PC-3 (cell line): ENCODE results near the gene RBM12. TPM values are rescaled to one million over a fixed set of nuclear protein-coding genes. Genes with fewer than 3 reads are reported as not detected.

Experiments used
- ATAC-seq: fragments of 200-7000 bp; cut with Tn5 transposase; 2 replicates; pipeline ENCODE4 v1.9.1; 2020; ENCODE audit warnings: mild to moderate bottlenecking, moderate library complexity
- BruUV-seq: library from RNA; stranded (reverse); fragments of 400-500 nt; replicated peaks from 2 replicates; lab custom pipeline; 2021; lab: Mats Ljungman, UMichigan
- CTCF ChIA-PET: fragments of 300-600 bp; sonication (Branson Sonifier 250); formaldehyde crosslinking; loops from one replicate; lab custom pipeline; 2022; ENCODE audit warnings: antibody characterized with exemption; lab: Charles Lee
- POLR2A ChIA-PET: fragments of 300-600 bp; sonication (Branson Sonifier 250); formaldehyde crosslinking; loops from one replicate; lab custom pipeline; 2022; ENCODE audit warnings: antibody characterized with exemption; ENCODE audit not compliant: unreplicated experiment; lab: Charles Lee
- DNase-seq: peaks from one replicate; pipeline ENCODE4 v3.0.0-alpha.2; 2015
- H2AFZ ChIP-seq: fragments of 300-600 bp; sonication (generic); 2 replicates; pipeline ENCODE4 v1.6.0; 2016; ENCODE audit warnings: antibody characterized with exemption, low read length
- H3F3A ChIP-seq: fragments of 300-600 bp; sonication (generic); one replicate; pipeline ENCODE4 v1.6.0; 2017; ENCODE audit warnings: antibody characterized with exemption, low read length, control low read depth, mild to moderate bottlenecking; ENCODE audit not compliant: unreplicated experiment
- H3K27ac ChIP-seq: fragments of 300-600 bp; sonication (generic); 2 replicates; pipeline ENCODE4 v1.5.1; 2016; ENCODE audit warnings: mild to moderate bottlenecking, low read length
- H3K27me3 ChIP-seq: fragments of 300-600 bp; sonication (generic); 2 replicates; pipeline ENCODE4 v1.6.1; 2016; ENCODE audit warnings: low read length, mixed read lengths
- H3K36me3 ChIP-seq: fragments of 300-600 bp; sonication (generic); 2 replicates; pipeline ENCODE4 v1.6.1; 2016; ENCODE audit warnings: low read depth, mixed run types, low read length, mixed read lengths
- H3K4me1 ChIP-seq: fragments of 300-600 bp; sonication (generic); 2 replicates; pipeline ENCODE4 v1.5.1; 2016; ENCODE audit warnings: low read length; ENCODE audit not compliant: insufficient read depth
- H3K4me2 ChIP-seq: fragments of 300-600 bp; sonication (generic); 2 replicates; pipeline ENCODE4 v1.6.0; 2016; ENCODE audit warnings: low read length
- H3K4me3 ChIP-seq: fragments of 300-600 bp; sonication (generic); 2 replicates; pipeline ENCODE4 v1.5.1; 2016; ENCODE audit warnings: mild to moderate bottlenecking, low read length, mixed read lengths
- H3K79me2 ChIP-seq: fragments of 300-600 bp; sonication (generic); 2 replicates; pipeline ENCODE4 v1.6.1; 2017; ENCODE audit warnings: low read length, mixed read lengths
- H3K9ac ChIP-seq: fragments of 300-600 bp; sonication (generic); 2 replicates; pipeline ENCODE4 v1.6.0; 2016; ENCODE audit warnings: mild to moderate bottlenecking, low read length
- H3K9me2 ChIP-seq: fragments of 300-600 bp; sonication (generic); replicated peaks from 2 replicates; pipeline ENCODE4 v1.6.1; 2016; ENCODE audit warnings: mixed run types, low read length, mixed read lengths
- H3K9me3 ChIP-seq: fragments of 300-600 bp; sonication (generic); 2 replicates; pipeline ENCODE4 v1.6.1; 2016; ENCODE audit warnings: low read length, mixed read lengths
- H4K20me1 ChIP-seq: fragments of 300-600 bp; sonication (generic); 2 replicates; pipeline ENCODE4 v1.6.1; 2016; ENCODE audit warnings: low read length, mixed read lengths
- EZH2 ChIP-seq: fragments of 300-600 bp; sonication (generic); IDR thresholded peaks from one replicate; pipeline ENCODE4 v1.6.1; 2017; ENCODE audit warnings: antibody characterized with exemption, mild to moderate bottlenecking, low read length; ENCODE audit not compliant: unreplicated experiment
- EZH2phosphoT487 ChIP-seq: fragments of 300-600 bp; sonication (generic); IDR thresholded peaks from 2 replicates; pipeline ENCODE4 v1.6.1; 2018; ENCODE audit warnings: mild to moderate bottlenecking, antibody characterized with exemption, low read length, borderline replicate concordance
- intact Hi-C: fragments of 100-400 bp; cut with micrococcal nuclease; formaldehyde crosslinking; loops from 2 replicates; pipeline ENCODE4 v1.9.0; 2023
- total RNA-seq: library from RNA; depleted of rRNA; stranded (reverse); fragments of >200 nt; gene quantifications from 2 replicates; pipeline ENCODE4 v1.2.3, GENCODE V29; 2014
- TF ChIP-seq, protein P1 (sequence below): fragments of 300-600 bp; sonication (generic); conservative IDR thresholded peaks from 2 replicates; pipeline ENCODE4 v1.5.1; 2017; ENCODE audit warnings: antibody characterized with exemption, low read depth, mild to moderate bottlenecking, low read length

RBM12 gene
- total RNA-seq, 1 experiment from 2014 or later, result 53.6 TPM

DNA sequence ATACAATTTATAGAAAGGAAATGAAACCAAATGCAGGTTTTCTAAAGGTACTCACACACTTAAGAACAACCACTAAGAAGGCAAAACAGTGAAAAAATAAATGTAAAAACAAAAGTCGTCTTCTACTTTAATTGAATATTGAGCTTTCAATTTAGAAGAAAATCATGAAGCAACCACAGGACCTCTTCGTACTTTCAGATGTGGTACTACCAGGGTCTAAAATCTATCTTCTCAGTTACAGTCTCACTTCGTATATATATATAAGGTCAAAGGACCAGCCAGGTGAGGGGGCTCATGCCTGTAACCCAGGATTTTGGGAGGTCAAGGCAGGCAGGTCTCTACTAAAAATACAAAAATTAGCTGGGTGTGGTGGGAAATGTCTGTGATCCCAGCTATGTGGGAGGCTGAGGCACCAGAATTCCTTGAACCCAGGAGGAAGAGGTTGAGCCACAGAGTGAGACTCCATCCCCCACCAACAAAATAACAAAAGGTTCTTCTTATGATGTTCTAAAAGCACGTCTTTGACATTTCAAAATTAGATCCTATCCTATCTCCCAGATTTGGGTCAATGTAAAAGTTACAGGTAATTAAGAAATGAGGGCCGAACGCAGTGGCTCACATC is 47.0 kb upstream of the RBM12 start:
- ChIA-PET POLR2A (interaction anchor here (0.6 kb wide), 1 partner anchor 23 kb away, joined by 3 read pairs; no protein-coding TSS in a partner anchor), CTCF (no interaction called here)
- no peaks in the 10 kb centered on the region for H3K27me3 ChIP-seq
- no TSS peak for BruUV-seq
- H3K4me3 ChIP-seq, result no peak overlapping the region
- no peaks in the 10 kb centered on the region for H3K9me3 ChIP-seq
- H3F3A ChIP-seq, result peaks cover 46% of the 10 kb centered on the region
- H4K20me1 ChIP-seq, result peaks cover 58% of the 10 kb centered on the region
- no peaks in the 10 kb centered on the region for H3K4me1 ChIP-seq
- H2AFZ ChIP-seq, result no peak overlapping the region
- peaks cover 91% of the 10 kb centered on the region for H3K36me3 ChIP-seq
- ATAC-seq, result no peak
- no peak overlapping the region for H3K4me2 ChIP-seq
- H3K27ac ChIP-seq, result no peak overlapping the region
- DNase-seq, result no peak
- H3K9me2 ChIP-seq, result no peaks in the 10 kb centered on the region
- no peak overlapping the region for H3K9ac ChIP-seq
- peaks cover 68% of the 10 kb centered on the region for H3K79me2 ChIP-seq
- TF ChIP-seq EZH2phosphoT487, result no peak
- TF ChIP-seq, protein P1, sequence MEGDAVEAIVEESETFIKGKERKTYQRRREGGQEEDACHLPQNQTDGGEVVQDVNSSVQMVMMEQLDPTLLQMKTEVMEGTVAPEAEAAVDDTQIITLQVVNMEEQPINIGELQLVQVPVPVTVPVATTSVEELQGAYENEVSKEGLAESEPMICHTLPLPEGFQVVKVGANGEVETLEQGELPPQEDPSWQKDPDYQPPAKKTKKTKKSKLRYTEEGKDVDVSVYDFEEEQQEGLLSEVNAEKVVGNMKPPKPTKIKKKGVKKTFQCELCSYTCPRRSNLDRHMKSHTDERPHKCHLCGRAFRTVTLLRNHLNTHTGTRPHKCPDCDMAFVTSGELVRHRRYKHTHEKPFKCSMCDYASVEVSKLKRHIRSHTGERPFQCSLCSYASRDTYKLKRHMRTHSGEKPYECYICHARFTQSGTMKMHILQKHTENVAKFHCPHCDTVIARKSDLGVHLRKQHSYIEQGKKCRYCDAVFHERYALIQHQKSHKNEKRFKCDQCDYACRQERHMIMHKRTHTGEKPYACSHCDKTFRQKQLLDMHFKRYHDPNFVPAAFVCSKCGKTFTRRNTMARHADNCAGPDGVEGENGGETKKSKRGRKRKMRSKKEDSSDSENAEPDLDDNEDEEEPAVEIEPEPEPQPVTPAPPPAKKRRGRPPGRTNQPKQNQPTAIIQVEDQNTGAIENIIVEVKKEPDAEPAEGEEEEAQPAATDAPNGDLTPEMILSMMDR, result no peak
- TF ChIP-seq EZH2, result no peak
- intact Hi-C loops, result no loop called here

DNA sequence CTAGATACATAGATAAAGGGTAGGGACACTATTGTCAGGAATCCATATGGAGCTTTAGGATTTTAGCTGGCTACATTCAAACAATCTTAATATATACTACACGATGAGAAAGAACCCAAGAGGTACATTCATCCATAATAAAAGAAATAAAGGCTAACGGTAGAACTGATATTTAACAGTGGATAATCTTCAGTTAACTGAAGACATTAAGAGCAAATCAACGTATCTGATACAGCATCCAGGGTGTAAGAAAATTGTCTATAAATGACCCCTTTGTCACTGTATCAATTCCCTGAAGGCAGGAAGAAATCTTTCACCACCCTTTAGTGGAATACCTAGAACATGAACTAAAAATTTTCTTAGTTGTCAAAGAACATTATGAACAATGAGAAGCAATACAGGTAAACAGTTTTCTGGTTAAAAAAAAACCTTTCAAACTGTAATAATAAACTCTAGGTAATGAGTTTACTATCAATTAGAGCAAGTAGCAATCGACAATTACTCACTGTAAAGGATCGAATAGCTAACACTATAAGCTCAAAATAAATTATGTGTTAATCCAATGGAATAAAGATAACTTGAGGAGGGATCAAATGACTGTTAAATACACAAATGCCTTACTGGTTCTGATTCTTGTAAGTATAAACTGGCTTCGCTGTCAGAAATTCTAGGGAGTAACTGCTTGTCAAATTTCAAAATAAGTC is 46.3 kb upstream of the RBM12 start:
- H3K27ac ChIP-seq, result no peak overlapping the region
- BruUV-seq, result no TSS peak
- ATAC-seq, result no peak
- H3F3A ChIP-seq, result peaks cover 47% of the 10 kb centered on the region
- H2AFZ ChIP-seq, result no peak overlapping the region
- no peak overlapping the region for H3K4me2 ChIP-seq
- no peak for DNase-seq
- no peaks in the 10 kb centered on the region for H3K27me3 ChIP-seq
- no peaks in the 10 kb centered on the region for H3K9me3 ChIP-seq
- ChIA-PET POLR2A (interaction anchor here (0.6 kb wide), 1 partner anchor 24 kb away, joined by 3 read pairs; no protein-coding TSS in a partner anchor), CTCF (no interaction called here)
- H3K4me3 ChIP-seq, result no peak overlapping the region
- H3K9ac ChIP-seq, result no peak overlapping the region
- H3K9me2 ChIP-seq, result no peaks in the 10 kb centered on the region
- TF ChIP-seq, protein P1, result no peak
- TF ChIP-seq EZH2 (no peak), EZH2phosphoT487 (no peak)
- intact Hi-C loops, result no loop called here
- no peaks in the 10 kb centered on the region for H3K4me1 ChIP-seq
- H4K20me1 ChIP-seq, result peaks cover 53% of the 10 kb centered on the region
- H3K79me2 ChIP-seq, result peaks cover 61% of the 10 kb centered on the region
- peaks cover 90% of the 10 kb centered on the region for H3K36me3 ChIP-seq

DNA sequence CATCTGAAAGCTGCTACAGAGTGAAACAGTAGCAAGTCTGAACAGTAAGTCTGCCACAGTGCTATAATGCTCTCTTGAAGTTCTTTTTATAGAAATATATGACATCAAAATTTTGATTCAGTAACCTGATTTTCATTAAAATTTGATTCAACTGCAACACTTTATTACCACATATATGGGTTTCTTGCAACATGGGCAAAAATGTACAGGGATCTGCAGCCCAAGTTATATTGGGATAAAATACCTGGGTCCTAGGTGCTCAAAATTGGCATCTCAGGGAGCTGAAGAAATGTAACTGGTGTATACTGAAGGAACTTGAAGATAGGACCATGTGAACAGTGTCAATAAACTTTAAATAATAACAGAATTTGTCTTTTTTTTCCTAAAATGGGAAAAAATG is 45.3 kb upstream of the RBM12 start:
- no peaks in the 10 kb centered on the region for H3K9me3 ChIP-seq
- no peak overlapping the region for H3K4me3 ChIP-seq
- H2AFZ ChIP-seq, result no peak overlapping the region
- H3K36me3 ChIP-seq, result peaks cover 90% of the 10 kb centered on the region
- H3K79me2 ChIP-seq, result peaks cover 55% of the 10 kb centered on the region
- peaks cover 52% of the 10 kb centered on the region for H3F3A ChIP-seq
- TF ChIP-seq, protein P1, result no peak
- TF ChIP-seq EZH2phosphoT487 (no peak), EZH2 (no peak)
- H3K27ac ChIP-seq, result no peak overlapping the region
- POLR2A ChIA-PET, result no interaction called here
- H3K9me2 ChIP-seq, result no peaks in the 10 kb centered on the region
- no peak overlapping the region for H3K4me2 ChIP-seq
- ATAC-seq (no peak), DNase-seq (no peak)
- no peaks in the 10 kb centered on the region for H3K4me1 ChIP-seq
- CTCF ChIA-PET, result no interaction called here
- H4K20me1 ChIP-seq, result peaks cover 46% of the 10 kb centered on the region
- no peaks in the 10 kb centered on the region for H3K27me3 ChIP-seq
- intact Hi-C loops, result no loop called here
- no TSS peak for BruUV-seq
- no peak overlapping the region for H3K9ac ChIP-seq
